A549 (cell line): ENCODE measurements around the gene UNC5CL. TPM values are rescaled to one million over a fixed set of nuclear protein-coding genes. Genes with fewer than 3 reads are reported as not detected.
A peak's percentile ranks its signal among the peaks of the same experiment; 100 is the strongest.

Source experiments
- ATAC-seq, 2 experiments: fragments of 200-7000 bp in 1 of 2; fragments of >200 bp in 1 of 2; cut with Nextera tagmentation in 1 of 2; cut with Tn5 transposase in 1 of 2; 3 replicates each; pipeline versions ENCODE4 v1.8.0 to v1.9.1; 2018 to 2020; ENCODE audit warnings: mild to moderate bottlenecking in 1 of 2, moderate library complexity in 1 of 2
- CTCF ChIA-PET: fragments of 300-600 bp; sonication (Branson Sonifier 250); formaldehyde crosslinking; extraction: SDS; loops from one replicate; lab custom pipeline; 2021; ENCODE audit warnings: antibody characterized with exemption, inconsistent platforms; lab: Yijun Ruan, JAX
- POLR2A ChIA-PET: fragments of 350-600 bp; formaldehyde crosslinking; extraction: SDS; loops from one replicate; lab custom pipeline; 2021; ENCODE audit warnings: antibody characterized with exemption, inconsistent platforms; lab: Yijun Ruan, JAX
- DNase-seq, 2 experiments: peaks; one replicate each; pipeline versions ENCODE4 v3.0.0 to v3.0.0-alpha.2; 2011 to 2016; ENCODE audit warnings: low read depth in 1 of 2, low spot score in 1 of 2
- FAIRE-seq: peaks from 2 replicates; lab custom pipeline; 2011; peaks lifted over from hg19 to GRCh38; lab: Jason Lieb, UNC
- H3K27ac ChIP-seq, 2 experiments: fragments of >200 bp; sonication (Bioruptor Twin); formaldehyde crosslinking; 3 replicates each; pipeline ENCODE4 v1.5.1; 2016 to 2017
- H3K4me1 ChIP-seq: fragments of >200 bp; sonication (Bioruptor Twin); formaldehyde crosslinking; 3 replicates; pipeline ENCODE4 v1.6.1; 2016
- H3K4me2 ChIP-seq: fragments of >200 bp; sonication (Bioruptor Twin); formaldehyde crosslinking; 3 replicates; pipeline ENCODE4 v1.6.1; 2016
- H3K4me3 ChIP-seq: fragments of >200 bp; sonication (Bioruptor Twin); formaldehyde crosslinking; 3 replicates; pipeline ENCODE4 v1.5.1; 2016
- H3K9me3 ChIP-seq: fragments of >200 bp; sonication (Bioruptor Twin); formaldehyde crosslinking; 3 replicates; pipeline ENCODE4 v1.6.1; 2016
- CBX2 ChIP-seq: fragments of 200-600 bp; sonication (generic); IDR thresholded peaks from 2 replicates; pipeline ENCODE4 v1.6.1; 2016; ENCODE audit warnings: low read depth, mild to moderate bottlenecking, borderline replicate concordance
- EHF ChIP-seq: fragments of 250-450 bp; sonication (Bioruptor Pico); IDR thresholded peaks from 2 replicates; pipeline ENCODE4 v1.5.0; 2020; ENCODE audit warnings: mild to moderate bottlenecking
- FOXS1 ChIP-seq: fragments of 250-450 bp; sonication (Bioruptor Pico); IDR thresholded peaks from 2 replicates; pipeline ENCODE4 v1.5.0; 2020; ENCODE audit warnings: mild to moderate bottlenecking, moderate library complexity
- HEYL ChIP-seq: fragments of 250-450 bp; sonication (Bioruptor Pico); IDR thresholded peaks from 2 replicates; pipeline ENCODE4 v1.8.0; 2021; ENCODE audit warnings: mild to moderate bottlenecking, moderate library complexity
- JUN ChIP-seq, 2 experiments: fragments of >200 bp; sonication (Bioruptor Twin); formaldehyde crosslinking; IDR thresholded peaks; 2 replicates in 1 of 2; 3 replicates in 1 of 2; pipeline ENCODE4 v1.6.1; 2016 to 2017
- JUNB ChIP-seq: fragments of >200 bp; sonication (Bioruptor Twin); formaldehyde crosslinking; IDR thresholded peaks from 2 replicates; pipeline ENCODE4 v1.6.1; 2016
- KDM5A ChIP-seq: fragments of 200-600 bp; sonication (generic); IDR thresholded peaks from 2 replicates; pipeline ENCODE4 v1.6.1; 2016; ENCODE audit warnings: antibody characterized with exemption, mild to moderate bottlenecking
- MAFK ChIP-seq: fragments of 450-650 bp; IDR thresholded peaks from 2 replicates; pipeline ENCODE4 v1.6.1; 2014; ENCODE audit not compliant: partially characterized antibody
- NR3C1 ChIP-seq: fragments of >200 bp; sonication (Bioruptor Twin); formaldehyde crosslinking; IDR thresholded peaks from 3 replicates; pipeline ENCODE4 v1.6.1; 2017
- PHF8 ChIP-seq: fragments of 200-600 bp; sonication (generic); IDR thresholded peaks from 2 replicates; pipeline ENCODE4 v1.6.1; 2016; ENCODE audit warnings: low read depth, mild to moderate bottlenecking, antibody characterized with exemption, moderate library complexity, borderline replicate concordance
- POLR2A ChIP-seq: IDR thresholded peaks from 2 replicates; pipeline ENCODE4 v1.6.1; 2012; ENCODE audit warnings: mild to moderate bottlenecking, low read length
- RFX5 ChIP-seq: fragments of 450-650 bp; IDR thresholded peaks from 2 replicates; pipeline ENCODE4 v1.7.1; 2014; ENCODE audit warnings: antibody characterized with exemption, mild to moderate bottlenecking, moderate library complexity
- SMC3 ChIP-seq: fragments of >200 bp; sonication (Bioruptor Twin); formaldehyde crosslinking; IDR thresholded peaks from 3 replicates; pipeline ENCODE4 v1.6.1; 2018; ENCODE audit warnings: inconsistent platforms
- TP53 ChIP-seq: fragments of 250-450 bp; sonication (Bioruptor Pico); IDR thresholded peaks from 2 replicates; pipeline ENCODE4 v1.5.0; 2021; ENCODE audit warnings: mild to moderate bottlenecking, moderate library complexity
- ZC3H11A ChIP-seq: fragments of 450-650 bp; IDR thresholded peaks from 2 replicates; pipeline ENCODE4 v1.6.1; 2014; ENCODE audit warnings: antibody characterized with exemption, mild to moderate bottlenecking
- ZFP36 ChIP-seq: fragments of 450-650 bp; IDR thresholded peaks from 2 replicates; pipeline ENCODE4 v1.6.1; 2014; ENCODE audit warnings: borderline replicate concordance; ENCODE audit not compliant: partially characterized antibody
- WGBS: methylation state at CpG from one replicate; pipeline ENCODE4 v1.1.6; 2017; ENCODE audit errors: missing lambda C conversion rate; 5-methylcytosine and 5-hydroxymethylcytosine counted together
- polyA plus RNA-seq, 4 experiments: library from polyadenylated mRNA; depleted of rRNA in 3 of 4; stranded (reverse); fragments of >200 nt; fragmentation: RNase III in 1 of 4; extraction: RNeasy Plus Mini Kit Qiagen cat#74134 plus additional on column Dnase treatment in 1 of 4; gene quantifications; 2 replicates in 3 of 4; 3 replicates in 1 of 4; pipeline ENCODE4 v1.2.3, GENCODE V29; 2011 to 2017
- TF ChIP-seq, protein P1 (sequence below): IDR thresholded peaks from 2 replicates; pipeline ENCODE4 v1.6.1; 2012; ENCODE audit warnings: low read depth, borderline replicate concordance
- TF ChIP-seq, protein P2 (sequence below): IDR thresholded peaks from 2 replicates; pipeline ENCODE4 v1.6.1; 2012
- TF ChIP-seq, protein P3 (sequence below): fragments of 150-350 bp; IDR thresholded peaks from 2 replicates; pipeline ENCODE4 v1.6.1; 2014; ENCODE audit warnings: low read depth, mild to moderate bottlenecking, low read length

Gene UNC5CL
- polyA plus RNA-seq, 2 of the 4 experiments (the other 2 are of a cell fraction) = 1.1 to 2.8 TPM

DNA sequence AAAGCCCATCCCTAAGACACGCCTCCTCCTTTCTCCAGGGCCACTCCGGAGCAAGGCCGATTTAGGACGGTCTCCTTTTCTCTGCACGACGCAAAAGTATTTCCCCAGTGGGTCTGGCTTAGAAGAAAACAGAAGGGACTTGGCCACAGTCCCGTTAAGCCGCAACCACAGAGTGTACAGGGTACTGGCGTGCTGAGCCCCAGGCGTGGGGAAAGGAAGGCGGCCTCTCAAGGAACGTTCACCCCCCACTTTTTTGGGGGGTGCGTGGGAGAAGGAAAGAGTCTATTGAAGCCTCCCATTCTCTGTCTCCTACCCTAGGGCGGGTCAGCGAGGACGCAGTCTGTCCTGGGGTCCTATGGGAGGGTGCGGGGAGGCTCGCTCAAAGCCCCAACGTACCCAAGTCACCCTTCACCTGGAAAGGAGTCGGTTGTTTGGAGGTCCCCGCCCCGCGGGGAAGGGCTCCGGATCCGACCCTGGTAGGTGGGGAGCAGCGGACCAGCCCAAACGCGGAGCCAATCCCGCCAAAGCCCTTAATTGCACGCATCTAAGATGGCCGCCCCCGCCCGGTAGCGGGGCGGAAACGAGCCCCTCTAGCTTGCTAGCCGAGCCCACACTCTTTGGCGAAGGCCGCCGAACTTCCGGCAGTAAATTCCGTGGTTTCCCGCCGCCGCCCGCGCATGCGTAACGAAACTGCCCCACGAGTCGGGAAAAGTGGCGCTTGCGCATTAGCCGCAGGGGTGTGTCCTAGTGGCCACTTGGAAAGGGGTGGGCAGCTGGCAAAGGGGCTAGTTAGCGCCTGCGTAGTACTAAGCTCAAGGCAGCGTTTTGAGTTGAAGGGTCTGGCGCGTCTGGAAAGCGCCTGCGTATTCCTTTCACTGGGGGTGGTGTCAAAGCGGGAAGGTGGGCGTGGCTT, 33.2 kb upstream of the UNC5CL start, which contains the start of gene OARD1:
Gene OARD1 (minus strand): TSS at position 434 of the 913 bp plus-strand sequence. CDS start 722 bp downstream, outside the sequence.
- no peak for TF ChIP-seq EHF (CRISPR knock-in tag)
- peak; percentile 56 to 69; a peak in 3 of 5 replicates for TF ChIP-seq JUN (IDR thresholded peaks at IDR 0.05)
- peak; percentile 4; the same call in 1 of the 2 replicates for TF ChIP-seq POLR2A
- 0 out of 2 replicates have a peak, but pooled peaks have one; percentile 31 for TF ChIP-seq KDM5A
- TF ChIP-seq, protein P1, sequence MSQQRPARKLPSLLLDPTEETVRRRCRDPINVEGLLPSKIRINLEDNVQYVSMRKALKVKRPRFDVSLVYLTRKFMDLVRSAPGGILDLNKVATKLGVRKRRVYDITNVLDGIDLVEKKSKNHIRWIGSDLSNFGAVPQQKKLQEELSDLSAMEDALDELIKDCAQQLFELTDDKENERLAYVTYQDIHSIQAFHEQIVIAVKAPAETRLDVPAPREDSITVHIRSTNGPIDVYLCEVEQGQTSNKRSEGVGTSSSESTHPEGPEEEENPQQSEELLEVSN = peak; percentile 62
- peak; percentile 64; the same call in 1 of the 2 replicates for TF ChIP-seq PHF8
- no peak for TF ChIP-seq CBX2
- no peak for TF ChIP-seq SMC3
- TF ChIP-seq, protein P2, sequence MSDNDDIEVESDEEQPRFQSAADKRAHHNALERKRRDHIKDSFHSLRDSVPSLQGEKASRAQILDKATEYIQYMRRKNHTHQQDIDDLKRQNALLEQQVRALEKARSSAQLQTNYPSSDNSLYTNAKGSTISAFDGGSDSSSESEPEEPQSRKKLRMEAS = peak; percentile 45
- no peak for TF ChIP-seq RFX5
- TF ChIP-seq ZC3H11A = no peak
- WGBS = 2% methylated on average over 22 of the region's 63 CpGs
- FAIRE-seq = no peak
- ATAC-seq = peak; percentile 81 to 91
- Histone ChIP-seq H3K4me3 (peak within 1 kb of the TSS; percentile 97), H3K4me2 (peak within 1 kb of the TSS; percentile 93), H3K4me1 (peaks cover 20% of the 10 kb centered on the region; the same call in 2 of the 3 replicates), H3K27ac (peak within 1 kb of the TSS; percentile 98 to 99), H3K9me3 (no peaks in the 10 kb centered on the region)
- DNase-seq = peak; percentile 90 to 98
- ChIA-PET CTCF (interaction anchor here (1.2 kb wide), 1 partner anchor 33 kb away, joined by 3 read pairs; no protein-coding TSS in a partner anchor), POLR2A (interaction anchor here (0.6 to 1.2 kb wide), 5 partner anchors 31 to 248 kb away, joined by 3 to 4 read pairs (median 3); no protein-coding TSS in a partner anchor)

- POLR2A ChIA-PET = no interaction called here
- ATAC-seq = no peak
- no peak for FAIRE-seq
- peak overlapping the region; percentile 88 for H3K4me2 ChIP-seq
- no peaks in the 10 kb centered on the region for H3K9me3 ChIP-seq
- H3K27ac ChIP-seq = peak overlapping the region; percentile 92 to 99
- under 1% methylated on average over 13 of the region's 16 CpGs for WGBS
- DNase-seq = peak in 1 of 2 experiments; percentile 63
- peak overlapping the region; percentile 82 for H3K4me3 ChIP-seq
- CTCF ChIA-PET = no interaction called here
- TF ChIP-seq, protein P1 = peak; percentile 20; the same call in 1 of the 2 replicates
- no peak for TF ChIP-seq MAFK
- TF ChIP-seq NR3C1 = no peak
- TF ChIP-seq JUNB = no peak
- no peak for TF ChIP-seq FOXS1 (CRISPR knock-in tag)
- no peak for TF ChIP-seq SMC3
- TF ChIP-seq HEYL (CRISPR knock-in tag) = no peak
- TF ChIP-seq, protein P3, sequence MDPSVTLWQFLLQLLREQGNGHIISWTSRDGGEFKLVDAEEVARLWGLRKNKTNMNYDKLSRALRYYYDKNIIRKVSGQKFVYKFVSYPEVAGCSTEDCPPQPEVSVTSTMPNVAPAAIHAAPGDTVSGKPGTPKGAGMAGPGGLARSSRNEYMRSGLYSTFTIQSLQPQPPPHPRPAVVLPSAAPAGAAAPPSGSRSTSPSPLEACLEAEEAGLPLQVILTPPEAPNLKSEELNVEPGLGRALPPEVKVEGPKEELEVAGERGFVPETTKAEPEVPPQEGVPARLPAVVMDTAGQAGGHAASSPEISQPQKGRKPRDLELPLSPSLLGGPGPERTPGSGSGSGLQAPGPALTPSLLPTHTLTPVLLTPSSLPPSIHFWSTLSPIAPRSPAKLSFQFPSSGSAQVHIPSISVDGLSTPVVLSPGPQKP = no peak
- TF ChIP-seq ZFP36 = no peak
- no peak for TF ChIP-seq TP53 (CRISPR knock-in tag)
- peak; percentile 69 for TF ChIP-seq POLR2A
- TF ChIP-seq, all 56 proteins: peak for 2
- H3K4me1 ChIP-seq = peaks cover 21% of the 10 kb centered on the region; the same call in 2 of the 3 replicates
Observed at GRCh38 chr6:41071501-41071922, 32.5 kb upstream of the UNC5CL start.
